Measurements from ENCODE around the gene UCHL5. TPM values are rescaled to one million over a fixed set of nuclear protein-coding genes. Genes with fewer than 3 reads are reported as not detected.

UCHL5 gene
- total and polyA plus RNA-seq, 2 donors (not counting 1 experiment from before 2014, with no cell fraction given), result 7.8 to 31.5 TPM

DNA sequence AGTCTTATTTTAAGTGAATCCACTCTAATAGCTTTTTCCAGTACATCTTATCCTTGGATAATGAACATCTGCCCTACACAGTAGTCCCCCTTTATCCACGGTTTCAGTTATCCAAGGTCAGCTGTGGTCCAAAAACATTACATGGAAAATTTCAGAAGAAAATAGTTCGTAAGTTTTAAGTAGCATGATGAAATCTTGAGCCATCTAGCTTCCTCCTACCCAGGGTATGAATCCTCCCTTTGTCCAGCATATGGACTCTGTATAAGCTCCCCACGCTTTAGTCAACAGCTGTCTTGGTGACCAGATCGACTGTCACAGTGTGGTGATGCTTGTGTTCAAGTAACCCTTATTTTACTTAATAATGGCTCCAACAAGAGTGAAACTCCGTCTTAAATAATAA, 43.5 kb upstream of the UCHL5 start:
- H3K79me2 ChIP-seq (ENCODE audit: control insufficient read depth, insufficient read depth, low read length), result peaks cover 23% of the 10 kb centered on the region
- H3K9me3 Mint-ChIP-seq (ENCODE audit: insufficient read depth), result no peaks in the 10 kb centered on the region
- no peaks in the 10 kb centered on the region for H3K9me3 ChIP-seq (ENCODE audit: control extremely low read depth in 1 of 3, control insufficient read depth in 2 of 3, insufficient read depth in 1 of 3, low read length in 2 of 3)
- H3K27ac ChIP-seq (ENCODE audit: low read length in 2 of 2), result no peak overlapping the region
- H3K9ac ChIP-seq (ENCODE audit: low read length), result no peak overlapping the region
- no peaks in the 10 kb centered on the region for H3K27me3 ChIP-seq (replicated peaks in 1 of 4; ENCODE audit: control extremely low read depth in 1 of 4, control insufficient read depth in 3 of 4, insufficient read depth in 4 of 4, low read length in 3 of 4)
- H3K4me1 Mint-ChIP-seq, result peaks cover 22% of the 10 kb centered on the region
- intact Hi-C loops (cut with micrococcal nuclease), result no loop called here
- no peak overlapping the region for H3K4me3 ChIP-seq (ENCODE audit: control extremely low read depth in 1 of 5, extremely low read depth in 1 of 5, insufficient read depth in 1 of 5, low read depth in 2 of 5, low read length in 4 of 5)
- POLR2A ChIA-PET, result no interaction called here
- H2AFZ ChIP-seq (ENCODE audit: insufficient read depth, low read depth, low read length, poor library complexity, severe bottlenecking), result no peak overlapping the region
- H3K36me3 ChIP-seq (replicated peaks in 1 of 2; ENCODE audit: control extremely low read depth in 1 of 2, control insufficient read depth in 1 of 2, extremely low read depth in 1 of 2, insufficient read depth in 2 of 2, low read length in 1 of 2), result peaks cover 0 to 22% of the 10 kb centered on the region in 2 experiments
- no peak for ATAC-seq (ENCODE audit: low read depth)
- H3K27ac Mint-ChIP-seq, result no peak overlapping the region
- CTCF ChIA-PET, result interaction anchor here (0.6 to 1.2 kb wide), 4 partner anchors 10 to 298 kb away, joined by 3 read pairs; partner anchors contain the start of genes RO60 and UCHL5
- no peak for DNase-seq
- TF ChIP-seq, protein P1, sequence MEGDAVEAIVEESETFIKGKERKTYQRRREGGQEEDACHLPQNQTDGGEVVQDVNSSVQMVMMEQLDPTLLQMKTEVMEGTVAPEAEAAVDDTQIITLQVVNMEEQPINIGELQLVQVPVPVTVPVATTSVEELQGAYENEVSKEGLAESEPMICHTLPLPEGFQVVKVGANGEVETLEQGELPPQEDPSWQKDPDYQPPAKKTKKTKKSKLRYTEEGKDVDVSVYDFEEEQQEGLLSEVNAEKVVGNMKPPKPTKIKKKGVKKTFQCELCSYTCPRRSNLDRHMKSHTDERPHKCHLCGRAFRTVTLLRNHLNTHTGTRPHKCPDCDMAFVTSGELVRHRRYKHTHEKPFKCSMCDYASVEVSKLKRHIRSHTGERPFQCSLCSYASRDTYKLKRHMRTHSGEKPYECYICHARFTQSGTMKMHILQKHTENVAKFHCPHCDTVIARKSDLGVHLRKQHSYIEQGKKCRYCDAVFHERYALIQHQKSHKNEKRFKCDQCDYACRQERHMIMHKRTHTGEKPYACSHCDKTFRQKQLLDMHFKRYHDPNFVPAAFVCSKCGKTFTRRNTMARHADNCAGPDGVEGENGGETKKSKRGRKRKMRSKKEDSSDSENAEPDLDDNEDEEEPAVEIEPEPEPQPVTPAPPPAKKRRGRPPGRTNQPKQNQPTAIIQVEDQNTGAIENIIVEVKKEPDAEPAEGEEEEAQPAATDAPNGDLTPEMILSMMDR (IDR thresholded peaks at IDR 0.05), result no peak
- no peak for TF ChIP-seq EZH2 (IDR thresholded peaks at IDR 0.05; ENCODE audit: borderline replicate concordance, insufficient read depth, low read depth, low read length, poor library complexity, severe bottlenecking)
- H3K4me2 ChIP-seq (replicated peaks; ENCODE audit: low read depth, low read length, poor library complexity, severe bottlenecking), result no peak overlapping the region
- H3K4me1 ChIP-seq (ENCODE audit: control insufficient read depth in 2 of 2, insufficient read depth in 2 of 2, low read length in 2 of 2), result peaks cover 8 to 13% of the 10 kb centered on the region in 2 donors
- no CpG with 5 or more reads among the region's 5 CpGs for WGBS (ENCODE audit: insufficient coverage)
- peaks cover 5% of the 10 kb centered on the region for H4K20me1 ChIP-seq (ENCODE audit: control insufficient read depth, insufficient read depth, low read length, poor library complexity, severe bottlenecking)
- no peaks in the 10 kb centered on the region for H3K27me3 Mint-ChIP-seq
- no peak overlapping the region for H3K4me3 Mint-ChIP-seq

DNA sequence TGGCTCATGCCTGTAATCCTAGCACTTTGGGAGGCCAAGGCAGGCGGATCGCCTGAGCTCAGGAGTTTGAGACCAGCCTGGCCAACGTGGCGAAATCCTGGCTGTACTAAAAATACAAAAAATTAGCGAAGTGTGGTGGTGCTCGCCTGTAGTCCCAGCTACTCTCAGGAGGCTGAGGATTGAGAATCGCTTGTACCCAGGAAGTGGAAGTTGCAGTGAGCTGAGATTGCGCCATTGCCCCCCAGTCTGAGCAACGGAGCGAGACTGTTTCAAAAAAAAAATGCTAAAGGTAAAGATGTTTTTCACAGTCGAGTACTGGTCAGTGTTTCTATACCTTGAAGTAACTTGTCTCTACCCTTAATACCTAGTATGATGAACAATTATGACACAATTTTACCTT, 35.0 kb upstream of the UCHL5 start:
- no peak for DNase-seq
- no peak overlapping the region for H3K4me3 ChIP-seq (ENCODE audit: control extremely low read depth in 1 of 5, extremely low read depth in 1 of 5, insufficient read depth in 1 of 5, low read depth in 2 of 5, low read length in 4 of 5)
- Mint-ChIP-seq H3K4me1 (no peaks in the 10 kb centered on the region), H3K9me3 (ENCODE audit: insufficient read depth) (no peaks in the 10 kb centered on the region), H3K4me3 (no peak overlapping the region), H3K27me3 (no peaks in the 10 kb centered on the region), H3K27ac (no peak overlapping the region)
- peaks cover 0 to 35% of the 10 kb centered on the region in 2 experiments for H3K36me3 ChIP-seq (replicated peaks in 1 of 2; ENCODE audit: control extremely low read depth in 1 of 2, control insufficient read depth in 1 of 2, extremely low read depth in 1 of 2, insufficient read depth in 2 of 2, low read length in 1 of 2)
- 96% methylated on average over 10 of the region's 11 CpGs for WGBS (ENCODE audit: insufficient coverage)
- no peak overlapping the region for H3K9ac ChIP-seq (ENCODE audit: low read length)
- CTCF ChIA-PET, result no interaction called here
- H4K20me1 ChIP-seq (ENCODE audit: control insufficient read depth, insufficient read depth, low read length, poor library complexity, severe bottlenecking), result no peaks in the 10 kb centered on the region
- no peak overlapping the region for H2AFZ ChIP-seq (ENCODE audit: insufficient read depth, low read depth, low read length, poor library complexity, severe bottlenecking)
- ATAC-seq (ENCODE audit: low read depth), result no peak
- TF ChIP-seq EZH2 (IDR thresholded peaks at IDR 0.05; ENCODE audit: borderline replicate concordance, insufficient read depth, low read depth, low read length, poor library complexity, severe bottlenecking), result no peak
- TF ChIP-seq, protein P1 (IDR thresholded peaks at IDR 0.05), result no peak
- H3K4me1 ChIP-seq (ENCODE audit: control insufficient read depth in 2 of 2, insufficient read depth in 2 of 2, low read length in 2 of 2), result no peaks in the 10 kb centered on the region
- no peaks in the 10 kb centered on the region for H3K27me3 ChIP-seq (replicated peaks in 1 of 4; ENCODE audit: control extremely low read depth in 1 of 4, control insufficient read depth in 3 of 4, insufficient read depth in 4 of 4, low read length in 3 of 4)
- H3K79me2 ChIP-seq (ENCODE audit: control insufficient read depth, insufficient read depth, low read length), result no peaks in the 10 kb centered on the region
- no peaks in the 10 kb centered on the region for H3K9me3 ChIP-seq (ENCODE audit: control extremely low read depth in 1 of 3, control insufficient read depth in 2 of 3, insufficient read depth in 1 of 3, low read length in 2 of 3)
- no peak overlapping the region for H3K4me2 ChIP-seq (replicated peaks; ENCODE audit: low read depth, low read length, poor library complexity, severe bottlenecking)
- H3K27ac ChIP-seq (ENCODE audit: low read length in 2 of 2), result no peak overlapping the region
- POLR2A ChIA-PET, result no interaction called here
- intact Hi-C loops (cut with micrococcal nuclease), result no loop called here
